Progenitor cell of endocrine pancreas (in vitro differentiated cells): Measurements from ENCODE around the gene FBN3. TPM values are rescaled to one million over a fixed set of nuclear protein-coding genes. Genes with fewer than 3 reads are reported as not detected.
A peak's percentile ranks its signal among the peaks of the same experiment; 100 is the strongest.
"Not testable (repeated sequence)": the region's sequence is repeated elsewhere in the genome, so short reads cannot be mapped to it uniquely, and the experiment has no call there.

Source experiments
- DNase-seq: peaks from one replicate; pipeline ENCODE4 v3.0.0; 2021; ENCODE audit warnings: low spot score; ENCODE audit not compliant: unreplicated experiment
- H3K27ac Mint-ChIP-seq: 2 replicates; pipeline ENCODE4 v1.8.0; 2021; ENCODE audit warnings: mild to moderate bottlenecking, moderate library complexity, mixed read lengths
- H3K27me3 Mint-ChIP-seq: 2 replicates; pipeline ENCODE4 v1.8.0; 2021; ENCODE audit warnings: mixed read lengths
- H3K36me3 Mint-ChIP-seq: 2 replicates; pipeline ENCODE4 v1.8.0; 2022; ENCODE audit warnings: mixed read lengths; ENCODE audit not compliant: insufficient read depth
- H3K4me1 Mint-ChIP-seq: 2 replicates; pipeline ENCODE4 v1.8.0; 2021; ENCODE audit warnings: low read depth, mixed read lengths
- H3K4me3 Mint-ChIP-seq: 2 replicates; pipeline ENCODE4 v1.8.0; 2021; ENCODE audit warnings: low read depth, mild to moderate bottlenecking, moderate library complexity, mixed read lengths
- H3K9me3 Mint-ChIP-seq: 2 replicates; pipeline ENCODE4 v1.8.0; 2021; ENCODE audit warnings: low read depth, mixed read lengths
- CTCF ChIP-seq: fragments of 200-600 bp; sonication (generic); IDR thresholded peaks from one replicate; pipeline ENCODE4 v1.5.0; 2021; ENCODE audit warnings: antibody characterized with exemption, mild to moderate bottlenecking; ENCODE audit not compliant: unreplicated experiment
- total RNA-seq: library from RNA; stranded (reverse); gene quantifications from 2 replicates; pipeline ENCODE4 v1.2.1, GENCODE V29; 2021

The FBN3 gene
- total RNA-seq, 1 donor from 2014 or later, result 121 TPM

DNA sequence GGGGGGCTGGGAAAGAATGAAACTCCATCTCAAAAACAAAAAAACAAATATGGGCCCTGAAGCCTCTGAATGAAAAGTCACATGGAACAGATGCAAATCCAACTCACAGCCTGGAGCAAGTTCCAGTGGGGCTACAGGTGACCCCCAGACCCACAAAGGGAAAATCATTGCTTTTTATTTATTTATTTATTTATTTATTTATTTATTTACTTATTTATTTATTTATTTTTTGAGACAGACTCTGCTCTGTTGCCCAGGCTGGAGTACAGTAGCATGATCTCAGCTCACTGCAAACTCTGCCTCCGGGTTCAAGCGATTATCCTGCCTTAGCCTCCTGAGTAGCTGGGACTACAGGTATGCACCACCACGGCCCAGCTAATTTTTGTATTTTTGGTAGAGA is 110.2 kb downstream of the FBN3 start:
- Mint-ChIP-seq H3K27me3 (peaks cover 2% of the 10 kb centered on the region), H3K4me3 (no peak overlapping the region), H3K36me3 (no peaks in the 10 kb centered on the region), H3K9me3 (no peaks in the 10 kb centered on the region), H3K27ac (no peak overlapping the region), H3K4me1 (peaks cover 8% of the 10 kb centered on the region)
- no peak for TF ChIP-seq CTCF
- DNase-seq, result no peak

DNA sequence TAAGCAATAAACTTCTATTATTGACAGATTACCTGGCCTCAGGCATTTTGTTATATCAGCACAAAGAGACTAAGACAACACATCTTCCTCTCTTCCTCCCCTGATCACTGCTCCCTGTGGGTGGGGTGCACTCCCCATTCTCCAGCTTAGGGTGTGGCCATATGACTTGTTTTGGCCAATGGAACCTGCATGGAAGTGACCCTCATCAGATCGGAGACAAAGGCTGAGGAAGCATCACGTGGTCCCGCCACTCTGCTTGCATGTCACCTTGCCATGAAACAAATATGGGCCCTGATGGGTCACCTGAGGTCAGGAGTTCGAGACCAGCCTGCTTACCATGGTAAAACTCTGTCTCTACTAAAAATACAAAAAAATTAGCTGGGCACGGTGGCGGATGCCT is 110.6 kb downstream of the FBN3 start:
- Mint-ChIP-seq H3K4me1 (peaks cover 8% of the 10 kb centered on the region), H3K4me3 (no peak overlapping the region), H3K27me3 (no peaks in the 10 kb centered on the region), H3K36me3 (no peaks in the 10 kb centered on the region), H3K27ac (no peak overlapping the region), H3K9me3 (no peaks in the 10 kb centered on the region)
- DNase-seq, result no peak
- TF ChIP-seq CTCF, result no peak

DNA sequence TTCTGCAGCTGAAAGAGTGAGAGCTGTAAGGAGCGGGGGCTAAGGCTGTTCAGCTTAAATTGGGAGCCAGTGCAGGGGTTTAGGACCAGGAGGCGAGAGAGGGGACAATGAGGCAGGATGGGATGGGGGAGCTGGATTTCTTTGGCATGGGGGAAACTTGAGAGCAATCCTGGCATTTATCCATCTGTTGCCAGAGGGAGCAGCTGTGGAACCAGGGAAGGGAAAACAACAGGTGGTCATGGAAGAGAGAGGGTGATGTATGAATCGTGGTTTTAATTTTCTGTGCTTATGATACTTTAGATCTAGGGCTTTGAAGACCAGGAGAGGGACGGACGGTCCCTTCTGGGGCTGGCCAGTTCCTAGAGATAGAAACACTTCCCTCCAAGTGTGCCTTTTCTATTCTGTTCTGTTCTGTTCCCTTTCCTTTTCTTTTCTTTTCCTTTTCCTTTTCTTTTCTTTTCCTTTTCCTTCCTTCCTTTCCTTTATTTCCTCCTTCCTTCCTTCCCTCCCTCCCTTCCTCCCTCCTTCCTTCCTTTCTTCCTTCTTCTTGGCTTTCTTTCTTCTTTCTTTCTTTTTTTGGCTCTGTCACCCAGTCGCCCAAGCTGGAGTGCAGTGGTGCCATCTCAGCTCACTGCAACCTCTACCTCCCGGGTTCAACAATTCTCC is 112.8 kb downstream of the FBN3 start:
- Mint-ChIP-seq H3K4me3 (no peak overlapping the region), H3K9me3 (no peaks in the 10 kb centered on the region), H3K4me1 (peaks cover 14% of the 10 kb centered on the region), H3K27me3 (no peaks in the 10 kb centered on the region), H3K27ac (peak overlapping the region; percentile 79), H3K36me3 (no peaks in the 10 kb centered on the region)
- TF ChIP-seq CTCF, result no peak
- DNase-seq, result no peak

GRCh38 chr19:8034178-8034525 is 115.2 kb downstream of the FBN3 start:
- Mint-ChIP-seq H3K4me1 (peaks cover 19% of the 10 kb centered on the region), H3K36me3 (no peaks in the 10 kb centered on the region), H3K9me3 (no peaks in the 10 kb centered on the region), H3K4me3 (no peak overlapping the region), H3K27ac (no peak overlapping the region), H3K27me3 (no peaks in the 10 kb centered on the region)
- DNase-seq, result no peak
- no peak for TF ChIP-seq CTCF

- H3K36me3 Mint-ChIP-seq, H3K27me3 Mint-ChIP-seq, H3K9me3 Mint-ChIP-seq, DNase-seq, H3K4me3 Mint-ChIP-seq: not testable (repeated sequence)
- Mint-ChIP-seq H3K27ac (peak overlapping the region; percentile 33), H3K4me1 (peaks cover 24% of the 10 kb centered on the region)
These were observed 115.9 kb downstream of the FBN3 start for GRCh38 chr19:8033287-8034177.
